ENCODE data around the gene BAIAP3. TPM values are rescaled to one million over a fixed set of nuclear protein-coding genes. Genes with fewer than 3 reads are reported as not detected.

BAIAP3 gene
- total RNA-seq, 2 experiments from 2014 or later, result 19.6 to 21.5 TPM

DNA sequence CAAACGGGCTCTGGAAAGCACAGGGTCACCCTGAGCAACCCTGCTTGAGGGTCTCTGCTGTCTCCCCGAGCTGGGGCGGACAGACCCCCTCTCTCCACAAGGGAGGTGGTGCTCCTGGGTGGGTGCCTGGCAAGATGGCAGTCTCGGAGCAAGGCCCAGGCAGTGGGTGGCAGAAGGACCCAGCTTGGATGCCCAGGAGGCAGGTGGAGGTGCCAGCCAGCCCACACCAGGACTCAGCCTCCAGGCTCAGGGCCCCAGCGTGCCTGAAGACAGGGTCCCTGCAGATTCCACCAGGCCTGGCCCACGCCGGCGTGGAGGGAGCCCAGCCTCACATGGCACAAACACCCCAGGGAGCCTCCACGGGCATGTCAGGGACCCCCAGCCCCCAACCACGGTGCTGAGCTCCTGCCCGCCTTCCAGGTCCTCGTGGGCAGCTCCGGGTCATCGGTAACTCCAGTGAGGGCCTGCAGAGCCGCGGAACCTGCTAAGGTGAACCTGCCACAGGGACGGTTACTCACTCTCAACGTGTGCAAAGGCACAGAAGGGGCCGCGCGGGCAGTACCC lies 60.2 kb downstream of the BAIAP3 start:
- Mint-ChIP-seq H3K4me1 (ENCODE audit: low read depth) (no peaks in the 10 kb centered on the region), H3K27me3 (no peaks in the 10 kb centered on the region), H3K4me3 (no peak overlapping the region), H3K36me3 (ENCODE audit: low read depth) (peaks cover 41% of the 10 kb centered on the region), H3K9me3 (no peaks in the 10 kb centered on the region), H3K27ac (no peak overlapping the region)
- Histone ChIP-seq H3K4me1 (ENCODE audit: insufficient read depth, low read length) (peaks cover 3% of the 10 kb centered on the region), H3K27me3 (ENCODE audit: control insufficient read depth in 1 of 2, insufficient read depth in 2 of 2, low read length in 2 of 2) (no peaks in the 10 kb centered on the region), H3K27ac (ENCODE audit: low read depth in 1 of 2, low read length in 2 of 2) (no peak overlapping the region), H3K36me3 (ENCODE audit: insufficient read depth, low read length) (peaks cover 53% of the 10 kb centered on the region), H3K4me3 (ENCODE audit: low read length) (no peak overlapping the region), H3K9me3 (ENCODE audit: control insufficient read depth in 1 of 2, insufficient read depth in 1 of 2, low read length in 2 of 2) (no peaks in the 10 kb centered on the region)
- TF ChIP-seq, protein P1, sequence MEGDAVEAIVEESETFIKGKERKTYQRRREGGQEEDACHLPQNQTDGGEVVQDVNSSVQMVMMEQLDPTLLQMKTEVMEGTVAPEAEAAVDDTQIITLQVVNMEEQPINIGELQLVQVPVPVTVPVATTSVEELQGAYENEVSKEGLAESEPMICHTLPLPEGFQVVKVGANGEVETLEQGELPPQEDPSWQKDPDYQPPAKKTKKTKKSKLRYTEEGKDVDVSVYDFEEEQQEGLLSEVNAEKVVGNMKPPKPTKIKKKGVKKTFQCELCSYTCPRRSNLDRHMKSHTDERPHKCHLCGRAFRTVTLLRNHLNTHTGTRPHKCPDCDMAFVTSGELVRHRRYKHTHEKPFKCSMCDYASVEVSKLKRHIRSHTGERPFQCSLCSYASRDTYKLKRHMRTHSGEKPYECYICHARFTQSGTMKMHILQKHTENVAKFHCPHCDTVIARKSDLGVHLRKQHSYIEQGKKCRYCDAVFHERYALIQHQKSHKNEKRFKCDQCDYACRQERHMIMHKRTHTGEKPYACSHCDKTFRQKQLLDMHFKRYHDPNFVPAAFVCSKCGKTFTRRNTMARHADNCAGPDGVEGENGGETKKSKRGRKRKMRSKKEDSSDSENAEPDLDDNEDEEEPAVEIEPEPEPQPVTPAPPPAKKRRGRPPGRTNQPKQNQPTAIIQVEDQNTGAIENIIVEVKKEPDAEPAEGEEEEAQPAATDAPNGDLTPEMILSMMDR (IDR thresholded peaks at IDR 0.05), result no peak
- no peak for ATAC-seq (ENCODE audit: poor library complexity)
- intact Hi-C loops (cut with DNase I, micrococcal nuclease), result no loop called here
- CTCF ChIA-PET, result no interaction called here
- DNase-seq, result no peak
- POLR2A ChIA-PET, result no interaction called here

DNA sequence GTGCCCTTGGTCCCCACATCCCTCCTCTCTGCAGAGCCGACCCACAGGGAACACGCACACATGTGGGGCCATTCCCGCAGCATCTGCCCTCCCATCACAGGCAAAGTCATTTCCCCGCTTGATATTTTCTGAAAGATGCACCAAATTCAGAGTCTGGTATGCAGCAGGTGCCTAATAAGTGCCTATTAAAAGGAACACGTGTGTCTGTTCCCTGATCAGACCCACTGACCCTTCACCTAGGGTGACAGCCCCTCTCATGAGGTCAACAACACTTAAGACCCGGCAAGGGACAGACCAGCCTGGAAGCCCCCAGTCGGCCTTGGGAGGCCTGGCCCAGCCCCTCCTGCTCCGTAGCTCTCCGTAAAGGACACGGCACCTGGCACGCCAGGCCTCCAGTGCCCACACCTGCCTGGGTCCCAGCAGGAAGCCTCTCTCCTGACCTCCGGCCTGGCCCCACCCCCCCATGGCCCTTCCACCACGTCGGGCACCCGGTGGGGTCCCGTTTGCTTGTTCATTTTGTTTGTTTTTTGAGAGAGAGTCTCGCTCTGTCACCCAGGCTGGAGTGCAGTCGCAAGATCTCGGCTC lies 61.0 kb downstream of the BAIAP3 start:
- Histone ChIP-seq H3K4me1 (ENCODE audit: insufficient read depth, low read length) (peaks cover 3% of the 10 kb centered on the region), H3K27me3 (ENCODE audit: control insufficient read depth in 1 of 2, insufficient read depth in 2 of 2, low read length in 2 of 2) (no peaks in the 10 kb centered on the region), H3K4me3 (ENCODE audit: low read length) (no peak overlapping the region), H3K36me3 (ENCODE audit: insufficient read depth, low read length) (peaks cover 60% of the 10 kb centered on the region), H3K9me3 (ENCODE audit: control insufficient read depth in 1 of 2, insufficient read depth in 1 of 2, low read length in 2 of 2) (no peaks in the 10 kb centered on the region), H3K27ac (ENCODE audit: low read depth in 1 of 2, low read length in 2 of 2) (no peak overlapping the region)
- no peak overlapping the region for H3K27ac Mint-ChIP-seq
- DNase-seq, result no peak
- ChIA-PET POLR2A (no interaction called here), CTCF (no interaction called here)
- no peak overlapping the region for H3K4me3 Mint-ChIP-seq
- no peaks in the 10 kb centered on the region for H3K27me3 Mint-ChIP-seq
- peaks cover 46% of the 10 kb centered on the region for H3K36me3 Mint-ChIP-seq (ENCODE audit: low read depth)
- intact Hi-C loops (cut with DNase I, micrococcal nuclease), result no loop called here
- H3K9me3 Mint-ChIP-seq, result no peaks in the 10 kb centered on the region
- no peaks in the 10 kb centered on the region for H3K4me1 Mint-ChIP-seq (ENCODE audit: low read depth)
- TF ChIP-seq, protein P1 (IDR thresholded peaks at IDR 0.05), result no peak
- no peak for ATAC-seq (ENCODE audit: poor library complexity)

DNA sequence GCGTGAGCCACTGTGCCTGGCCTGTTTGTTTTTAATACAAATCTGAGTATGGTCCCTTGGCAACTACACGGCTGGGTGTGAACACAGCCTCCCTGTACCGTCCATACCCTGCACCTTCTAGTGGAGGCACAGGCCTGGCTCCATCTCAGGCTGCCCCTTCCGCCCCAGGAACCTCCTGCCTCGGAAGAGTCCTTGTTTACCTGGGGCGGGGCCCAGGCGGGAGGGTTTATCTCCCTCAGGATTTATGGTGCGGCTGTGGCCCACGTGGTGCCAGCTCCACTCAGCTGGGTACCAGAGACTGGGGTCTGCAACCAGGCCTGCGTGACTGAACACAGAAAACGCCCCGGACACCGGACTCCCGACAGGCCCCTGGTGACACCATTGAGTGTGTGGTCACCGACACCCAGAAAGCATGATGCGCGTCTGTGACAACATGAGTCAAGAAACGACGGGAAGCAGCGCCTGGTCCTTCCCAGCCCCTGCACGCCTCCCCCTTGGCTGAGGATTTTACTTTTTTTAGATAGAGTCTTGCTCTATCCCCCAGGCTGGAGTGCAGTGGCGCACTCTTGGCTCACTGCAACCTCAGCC lies 62.1 kb downstream of the BAIAP3 start:
- TF ChIP-seq, protein P1 (IDR thresholded peaks at IDR 0.05), result no peak
- H3K36me3 ChIP-seq (ENCODE audit: insufficient read depth, low read length), result peaks cover 57% of the 10 kb centered on the region
- no peak for ATAC-seq (ENCODE audit: poor library complexity)
- H3K9me3 ChIP-seq (ENCODE audit: control insufficient read depth in 1 of 2, insufficient read depth in 1 of 2, low read length in 2 of 2), result no peaks in the 10 kb centered on the region
- no peak overlapping the region for H3K4me3 ChIP-seq (ENCODE audit: low read length)
- no peaks in the 10 kb centered on the region for H3K27me3 ChIP-seq (ENCODE audit: control insufficient read depth in 1 of 2, insufficient read depth in 2 of 2, low read length in 2 of 2)
- intact Hi-C loops (cut with DNase I, micrococcal nuclease), result no loop called here
- ChIA-PET CTCF (no interaction called here), POLR2A (no interaction called here)
- H3K4me1 Mint-ChIP-seq (ENCODE audit: low read depth), result no peaks in the 10 kb centered on the region
- H3K27ac ChIP-seq (ENCODE audit: low read depth in 1 of 2, low read length in 2 of 2), result no peak overlapping the region
- H3K27me3 Mint-ChIP-seq, result no peaks in the 10 kb centered on the region
- no peak overlapping the region for H3K27ac Mint-ChIP-seq
- H3K4me1 ChIP-seq (ENCODE audit: insufficient read depth, low read length), result no peaks in the 10 kb centered on the region
- H3K36me3 Mint-ChIP-seq (ENCODE audit: low read depth), result peaks cover 48% of the 10 kb centered on the region
- H3K9me3 Mint-ChIP-seq, result no peaks in the 10 kb centered on the region
- H3K4me3 Mint-ChIP-seq, result no peak overlapping the region
- DNase-seq, result no peak

All from CD4-positive, alpha-beta T cell (primary cell).